Upper lobe of left lung (tissue), 4 donors: ENCODE data around the gene TMEM109.

Experiments
- EP300 ChIP-seq, 4 donors: sonication (generic); formaldehyde crosslinking; IDR thresholded peaks; one replicate each; pipeline ENCODE4 v1.5.1; 2017; ENCODE audit warnings: antibody characterized with exemption in 4 of 4, control low read depth in 2 of 4
- POLR2AphosphoS5 ChIP-seq, 2 donors: sonication (generic); formaldehyde crosslinking; IDR thresholded peaks; one replicate each; pipeline ENCODE4 v1.5.1; 2017; ENCODE audit warnings: antibody characterized with exemption in 2 of 2
- TF ChIP-seq, protein P1 (sequence below), 6 experiments: fragments of 450-650 bp in 4 of 6; fragments of 200-600 bp in 2 of 6; sonication (generic) in 2 of 6; IDR thresholded peaks; one replicate each; pipeline ENCODE4 v1.5.1; 2016 to 2019; ENCODE audit warnings: antibody characterized with exemption in 6 of 6

DNA sequence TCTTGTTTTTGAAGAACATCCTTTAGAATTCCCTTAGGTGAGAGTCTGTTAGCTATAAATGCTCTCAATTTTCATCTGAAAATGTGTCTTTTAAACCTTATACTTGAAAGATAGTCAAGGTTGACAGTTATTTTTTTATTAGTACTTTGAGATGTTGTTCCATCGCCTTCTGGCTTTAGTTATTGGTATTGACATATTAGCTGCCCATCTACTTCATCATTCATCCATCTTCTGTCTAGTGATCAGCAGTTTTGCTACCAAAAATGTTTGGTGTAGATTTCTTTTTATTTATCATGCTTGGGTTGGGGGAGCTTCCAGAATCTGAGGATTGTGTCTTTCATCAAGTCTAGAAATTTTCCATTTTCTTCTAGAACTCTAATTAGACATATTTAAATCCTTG lies 54.3 kb downstream of the TMEM109 start:
- TF ChIP-seq POLR2AphosphoS5 (IDR thresholded peaks at IDR 0.05) (no peak), EP300 (IDR thresholded peaks at IDR 0.05) (no peak)
- TF ChIP-seq, protein P1, sequence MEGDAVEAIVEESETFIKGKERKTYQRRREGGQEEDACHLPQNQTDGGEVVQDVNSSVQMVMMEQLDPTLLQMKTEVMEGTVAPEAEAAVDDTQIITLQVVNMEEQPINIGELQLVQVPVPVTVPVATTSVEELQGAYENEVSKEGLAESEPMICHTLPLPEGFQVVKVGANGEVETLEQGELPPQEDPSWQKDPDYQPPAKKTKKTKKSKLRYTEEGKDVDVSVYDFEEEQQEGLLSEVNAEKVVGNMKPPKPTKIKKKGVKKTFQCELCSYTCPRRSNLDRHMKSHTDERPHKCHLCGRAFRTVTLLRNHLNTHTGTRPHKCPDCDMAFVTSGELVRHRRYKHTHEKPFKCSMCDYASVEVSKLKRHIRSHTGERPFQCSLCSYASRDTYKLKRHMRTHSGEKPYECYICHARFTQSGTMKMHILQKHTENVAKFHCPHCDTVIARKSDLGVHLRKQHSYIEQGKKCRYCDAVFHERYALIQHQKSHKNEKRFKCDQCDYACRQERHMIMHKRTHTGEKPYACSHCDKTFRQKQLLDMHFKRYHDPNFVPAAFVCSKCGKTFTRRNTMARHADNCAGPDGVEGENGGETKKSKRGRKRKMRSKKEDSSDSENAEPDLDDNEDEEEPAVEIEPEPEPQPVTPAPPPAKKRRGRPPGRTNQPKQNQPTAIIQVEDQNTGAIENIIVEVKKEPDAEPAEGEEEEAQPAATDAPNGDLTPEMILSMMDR (IDR thresholded peaks at IDR 0.05) = no peak
